Measurements from ENCODE around the gene RNF222. TPM values are rescaled to one million over a fixed set of nuclear protein-coding genes. Genes with fewer than 3 reads are reported as not detected.

Gene RNF222
- total RNA-seq, 1 experiment from 2014 or later: 0.79 TPM

DNA sequence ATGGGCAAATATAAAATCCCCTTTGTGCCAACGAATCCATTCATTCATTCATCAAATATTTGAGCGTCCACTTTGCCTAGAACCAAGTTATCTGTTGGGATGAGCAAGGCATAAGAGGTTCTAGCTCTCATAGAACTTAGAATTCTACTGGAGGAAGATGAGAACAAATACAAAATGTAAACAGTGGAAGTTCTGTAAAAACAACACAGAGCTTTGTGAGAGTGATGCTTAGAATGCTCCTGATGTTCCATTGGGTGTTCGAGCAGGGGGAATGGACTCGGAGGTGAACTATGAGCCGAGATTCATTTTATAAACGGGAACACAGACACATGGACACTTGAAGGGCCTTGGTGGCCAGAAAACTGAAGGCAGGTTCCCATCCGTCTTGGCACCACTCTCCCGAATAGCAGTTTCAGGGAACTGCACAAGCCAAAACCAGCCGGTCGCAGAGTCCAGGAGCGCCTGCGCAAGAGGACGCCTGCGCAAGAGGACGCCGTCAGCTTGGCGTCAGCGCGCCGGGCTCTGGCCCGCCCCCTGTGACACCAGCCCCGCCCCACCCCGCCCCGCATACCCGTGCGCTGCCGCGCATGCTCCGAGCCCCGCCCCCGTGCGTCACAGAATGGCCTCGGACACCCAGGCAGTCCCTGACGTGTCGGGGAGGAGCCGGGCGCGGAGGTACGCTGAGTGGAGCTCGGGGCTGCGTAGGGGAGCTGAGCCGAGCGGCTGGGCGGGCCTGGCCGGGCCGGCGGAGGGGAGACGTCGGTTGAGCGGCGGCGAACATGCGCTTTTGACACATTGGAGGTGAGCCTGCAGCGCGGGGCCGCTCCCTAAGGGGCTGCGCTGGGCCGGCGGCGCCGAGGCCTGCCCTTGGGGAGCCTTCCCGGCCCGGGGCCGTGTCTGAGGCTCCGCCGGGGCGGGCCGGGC lies 37.9 kb upstream of the RNF222 start, which contains the start of gene NDEL1:
TSS of gene NDEL1 (plus strand) at position 640 of the 924 bp plus-strand sequence. CDS start 8,388 bp downstream, outside the sequence.
- ChIA-PET POLR2A (ENCODE audit: unreplicated experiment) (interaction anchor here (0.6 to 1.5 kb wide), 19 partner anchors 12 to 1680 kb away, joined by 3 to 35 read pairs (median 4); partner anchors contain the start of genes SLC25A35 and USP43), CTCF (interaction anchor here (0.6 to 3.1 kb wide), 2 partner anchors 25 to 52 kb away, joined by 4 to 13 read pairs; no protein-coding TSS in a partner anchor)
- BruUV-seq (replicated peaks): TSS peak; percentile 99
- Histone ChIP-seq H3K9me3 (ENCODE audit: insufficient read depth, low read depth) (no peaks in the 10 kb centered on the region), H3K27ac (peak within 1 kb of the TSS; percentile 86), H4K20me1 (ENCODE audit: insufficient read depth) (peaks cover 7% of the 10 kb centered on the region; the same call in 1 of the 2 replicates), H2AFZ (peak within 1 kb of the TSS; percentile 92), H3K79me2 (ENCODE audit: low read depth) (peaks cover 38% of the 10 kb centered on the region), H3F3A (ENCODE audit: insufficient read depth, low read depth) (0 out of 2 replicates have a peak, but pooled peaks cover 6% of the 10 kb centered on the region), H3K4me2 (peak within 1 kb of the TSS; percentile 94), H3K4me1 (replicated peaks; ENCODE audit: insufficient read depth) (peaks cover 9% of the 10 kb centered on the region; the same call in 1 of the 2 replicates), H3K27me3 (ENCODE audit: insufficient read depth, low read depth) (no peaks in the 10 kb centered on the region), H3K36me3 (ENCODE audit: low read depth) (no peaks in the 10 kb centered on the region), H3K4me3 (peak within 1 kb of the TSS; percentile 84), H3K9me2 (ENCODE audit: insufficient read depth) (no peaks in the 10 kb centered on the region)
- peak; percentile 86 to 99 for DNase-seq
- intact Hi-C loops (cut with micrococcal nuclease; ENCODE audit: unreplicated experiment): loop anchor here (1.0 kb wide), 1 partner anchor 52 kb away; the partner anchor contains the start of gene RPL26
- no peak for TF ChIP-seq EZH2 (IDR thresholded peaks at IDR 0.05; ENCODE audit: low read depth)
- TF ChIP-seq, protein P1, sequence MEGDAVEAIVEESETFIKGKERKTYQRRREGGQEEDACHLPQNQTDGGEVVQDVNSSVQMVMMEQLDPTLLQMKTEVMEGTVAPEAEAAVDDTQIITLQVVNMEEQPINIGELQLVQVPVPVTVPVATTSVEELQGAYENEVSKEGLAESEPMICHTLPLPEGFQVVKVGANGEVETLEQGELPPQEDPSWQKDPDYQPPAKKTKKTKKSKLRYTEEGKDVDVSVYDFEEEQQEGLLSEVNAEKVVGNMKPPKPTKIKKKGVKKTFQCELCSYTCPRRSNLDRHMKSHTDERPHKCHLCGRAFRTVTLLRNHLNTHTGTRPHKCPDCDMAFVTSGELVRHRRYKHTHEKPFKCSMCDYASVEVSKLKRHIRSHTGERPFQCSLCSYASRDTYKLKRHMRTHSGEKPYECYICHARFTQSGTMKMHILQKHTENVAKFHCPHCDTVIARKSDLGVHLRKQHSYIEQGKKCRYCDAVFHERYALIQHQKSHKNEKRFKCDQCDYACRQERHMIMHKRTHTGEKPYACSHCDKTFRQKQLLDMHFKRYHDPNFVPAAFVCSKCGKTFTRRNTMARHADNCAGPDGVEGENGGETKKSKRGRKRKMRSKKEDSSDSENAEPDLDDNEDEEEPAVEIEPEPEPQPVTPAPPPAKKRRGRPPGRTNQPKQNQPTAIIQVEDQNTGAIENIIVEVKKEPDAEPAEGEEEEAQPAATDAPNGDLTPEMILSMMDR (conservative IDR thresholded peaks at IDR 0.05): no peak

DNA sequence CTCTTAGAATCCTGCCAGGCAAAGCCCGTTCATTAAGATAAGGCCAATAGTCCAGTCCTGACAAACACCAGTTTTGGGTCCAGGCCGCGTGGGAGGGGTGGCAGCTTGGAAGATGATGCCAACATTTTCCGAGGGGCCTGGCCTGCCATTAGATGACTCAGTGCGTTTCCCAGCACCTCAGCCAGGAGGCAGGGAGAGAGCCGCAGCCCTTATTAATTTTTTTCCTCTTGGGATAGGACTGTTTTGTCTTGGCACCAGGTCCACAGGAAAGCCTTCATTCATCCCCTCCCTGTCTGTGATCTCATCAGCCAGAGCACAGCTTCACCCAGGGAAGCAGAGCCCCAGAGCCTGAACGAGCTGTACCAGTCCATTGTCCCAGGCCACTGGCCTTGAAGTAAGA lies 33.3 kb upstream of the RNF222 start:
- Histone ChIP-seq H3K9me2 (ENCODE audit: insufficient read depth) (no peaks in the 10 kb centered on the region), H3K4me1 (replicated peaks; ENCODE audit: insufficient read depth) (no peaks in the 10 kb centered on the region), H4K20me1 (ENCODE audit: insufficient read depth) (no peaks in the 10 kb centered on the region), H3K4me3 (no peak overlapping the region), H3K79me2 (ENCODE audit: low read depth) (no peaks in the 10 kb centered on the region), H3F3A (ENCODE audit: insufficient read depth, low read depth) (no peaks in the 10 kb centered on the region), H3K36me3 (ENCODE audit: low read depth) (no peaks in the 10 kb centered on the region), H3K27me3 (ENCODE audit: insufficient read depth, low read depth) (no peaks in the 10 kb centered on the region), H3K27ac (no peak overlapping the region), H3K9me3 (ENCODE audit: insufficient read depth, low read depth) (no peaks in the 10 kb centered on the region), H2AFZ (no peak overlapping the region), H3K4me2 (no peak overlapping the region)
- CTCF ChIA-PET: interaction anchor here (0.6 kb wide), 1 partner anchor 337 kb away, joined by 7 read pairs; no protein-coding TSS in a partner anchor
- POLR2A ChIA-PET (ENCODE audit: unreplicated experiment): no interaction called here
- no peak for DNase-seq
- BruUV-seq (replicated peaks): no TSS peak
- TF ChIP-seq, protein P1 (conservative IDR thresholded peaks at IDR 0.05): no peak
- no peak for TF ChIP-seq EZH2 (IDR thresholded peaks at IDR 0.05; ENCODE audit: low read depth)
- intact Hi-C loops (cut with micrococcal nuclease; ENCODE audit: unreplicated experiment): no loop called here

DNA sequence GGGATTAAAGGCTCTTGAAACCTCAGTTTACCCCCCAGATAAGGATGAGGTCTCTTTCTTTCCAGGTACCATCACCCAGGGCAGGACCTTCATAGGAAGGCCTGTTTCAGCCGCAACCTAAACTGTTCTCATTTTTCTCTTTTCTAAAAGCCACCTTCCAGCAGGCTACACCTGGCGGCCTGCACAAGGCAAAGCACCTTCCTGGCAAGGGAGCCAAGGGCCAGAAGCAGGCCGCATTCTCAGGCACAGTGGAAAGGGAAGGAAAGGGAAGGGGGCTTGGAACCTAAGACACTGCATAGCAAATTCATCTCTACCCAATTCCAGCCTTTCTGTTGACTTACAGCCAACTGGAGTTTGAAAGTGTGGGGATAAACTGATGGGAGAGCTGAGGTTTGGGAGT lies 29.2 kb upstream of the RNF222 start:
- no TSS peak for BruUV-seq (replicated peaks)
- Histone ChIP-seq H4K20me1 (ENCODE audit: insufficient read depth) (no peaks in the 10 kb centered on the region), H3K79me2 (ENCODE audit: low read depth) (no peaks in the 10 kb centered on the region), H3K4me3 (no peak overlapping the region), H3K36me3 (ENCODE audit: low read depth) (no peaks in the 10 kb centered on the region), H3K4me1 (replicated peaks; ENCODE audit: insufficient read depth) (no peaks in the 10 kb centered on the region), H3F3A (ENCODE audit: insufficient read depth, low read depth) (no peaks in the 10 kb centered on the region), H2AFZ (no peak overlapping the region), H3K27ac (no peak overlapping the region), H3K27me3 (ENCODE audit: insufficient read depth, low read depth) (no peaks in the 10 kb centered on the region), H3K9me2 (ENCODE audit: insufficient read depth) (no peaks in the 10 kb centered on the region), H3K9me3 (ENCODE audit: insufficient read depth, low read depth) (no peaks in the 10 kb centered on the region), H3K4me2 (no peak overlapping the region)
- intact Hi-C loops (cut with micrococcal nuclease; ENCODE audit: unreplicated experiment): no loop called here
- no peak for DNase-seq
- no peak for TF ChIP-seq EZH2 (IDR thresholded peaks at IDR 0.05; ENCODE audit: low read depth)
- TF ChIP-seq, protein P1 (conservative IDR thresholded peaks at IDR 0.05): no peak
- ChIA-PET POLR2A (ENCODE audit: unreplicated experiment) (no interaction called here), CTCF (no interaction called here)
